GM06990 (cell line): ENCODE data around the gene CLIC3.
A peak's percentile ranks its signal among the peaks of the same experiment; 100 is the strongest.

Experiments used
- DNase-seq: peaks from one replicate; pipeline ENCODE4 v3.0.0-alpha.2; 2011; ENCODE audit not compliant: insufficient read length; ENCODE audit errors: extremely low read depth
- H3K27me3 ChIP-seq: replicated peaks from 2 replicates; pipeline ENCODE4 v1.6.0; 2011; ENCODE audit warnings: low read length; ENCODE audit not compliant: control insufficient read depth, insufficient read depth
- H3K36me3 ChIP-seq: 2 replicates; pipeline ENCODE4 v1.5.1; 2011; ENCODE audit warnings: low read length; ENCODE audit not compliant: control insufficient read depth, insufficient read depth
- H3K4me3 ChIP-seq: replicated peaks from 2 replicates; pipeline ENCODE4 v1.5.1; 2011; ENCODE audit warnings: low read depth, mild to moderate bottlenecking, control low read depth, low read length
- TF ChIP-seq, protein P1 (sequence below): IDR thresholded peaks from 2 replicates; pipeline ENCODE4 v1.5.1; 2011; ENCODE audit warnings: low read length, control low read depth, mild to moderate bottlenecking, inconsistent platforms; ENCODE audit not compliant: insufficient read depth, poor library complexity, severe bottlenecking

Gene CLIC3

GRCh38 chr9:137037483-137037882 is 41.1 kb upstream of the CLIC3 start:
- TF ChIP-seq, protein P1, sequence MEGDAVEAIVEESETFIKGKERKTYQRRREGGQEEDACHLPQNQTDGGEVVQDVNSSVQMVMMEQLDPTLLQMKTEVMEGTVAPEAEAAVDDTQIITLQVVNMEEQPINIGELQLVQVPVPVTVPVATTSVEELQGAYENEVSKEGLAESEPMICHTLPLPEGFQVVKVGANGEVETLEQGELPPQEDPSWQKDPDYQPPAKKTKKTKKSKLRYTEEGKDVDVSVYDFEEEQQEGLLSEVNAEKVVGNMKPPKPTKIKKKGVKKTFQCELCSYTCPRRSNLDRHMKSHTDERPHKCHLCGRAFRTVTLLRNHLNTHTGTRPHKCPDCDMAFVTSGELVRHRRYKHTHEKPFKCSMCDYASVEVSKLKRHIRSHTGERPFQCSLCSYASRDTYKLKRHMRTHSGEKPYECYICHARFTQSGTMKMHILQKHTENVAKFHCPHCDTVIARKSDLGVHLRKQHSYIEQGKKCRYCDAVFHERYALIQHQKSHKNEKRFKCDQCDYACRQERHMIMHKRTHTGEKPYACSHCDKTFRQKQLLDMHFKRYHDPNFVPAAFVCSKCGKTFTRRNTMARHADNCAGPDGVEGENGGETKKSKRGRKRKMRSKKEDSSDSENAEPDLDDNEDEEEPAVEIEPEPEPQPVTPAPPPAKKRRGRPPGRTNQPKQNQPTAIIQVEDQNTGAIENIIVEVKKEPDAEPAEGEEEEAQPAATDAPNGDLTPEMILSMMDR = no peak
- DNase-seq = no peak
- no peaks in the 10 kb centered on the region; the same call in 1 of the 2 replicates for H3K27me3 ChIP-seq

GRCh38 chr9:137037035-137037434 is 40.7 kb upstream of the CLIC3 start:
- no peak for DNase-seq
- Histone ChIP-seq H3K4me3 (no peak overlapping the region), H3K36me3 (no peaks in the 10 kb centered on the region), H3K27me3 (no peaks in the 10 kb centered on the region; the same call in 1 of the 2 replicates)
- TF ChIP-seq, protein P1 = no peak

More at GRCh38 chr9:137037483-137037882, 41.1 kb upstream of the CLIC3 start:
- no peaks in the 10 kb centered on the region for H3K36me3 ChIP-seq
- H3K4me3 ChIP-seq = no peak overlapping the region

- no peak overlapping the region for H3K4me3 ChIP-seq
- no peaks in the 10 kb centered on the region; the same call in 1 of the 2 replicates for H3K27me3 ChIP-seq
- no peak for DNase-seq
- H3K36me3 ChIP-seq = no peaks in the 10 kb centered on the region
- TF ChIP-seq, protein P1 = no peak
These were observed 39.6 kb upstream of the CLIC3 start for GRCh38 chr9:137035937-137036336.

- H3K36me3 ChIP-seq = no peaks in the 10 kb centered on the region
- TF ChIP-seq, protein P1 = no peak
- H3K4me3 ChIP-seq = no peak overlapping the region
- no peak for DNase-seq
- H3K27me3 ChIP-seq = no peaks in the 10 kb centered on the region
These were observed 39.1 kb upstream of the CLIC3 start for GRCh38 chr9:137035507-137035834.

GRCh38 chr9:137034709-137035506 is 38.5 kb upstream of the CLIC3 start:
- no peaks in the 10 kb centered on the region for H3K36me3 ChIP-seq
- H3K27me3 ChIP-seq = no peaks in the 10 kb centered on the region
- peak overlapping the region; percentile 31 for H3K4me3 ChIP-seq
- peak; percentile 85 for DNase-seq
- TF ChIP-seq, protein P1 = peak; percentile 96
